ENCODE results near the gene GOLGA6B. TPM values are rescaled to one million over a fixed set of nuclear protein-coding genes. Genes with fewer than 3 reads are reported as not detected.
"Not testable (repeated sequence)": the region's sequence is repeated elsewhere in the genome, so short reads cannot be mapped to it uniquely, and the experiment has no call there.

The GOLGA6B gene
- total RNA-seq, 2 experiments from 2014 or later = not detected

GRCh38 chr15:72629068-72629570 is 25.4 kb upstream of the GOLGA6B start:
- H3K27ac Mint-ChIP-seq; H3K36me3 Mint-ChIP-seq; H3K9me3 Mint-ChIP-seq; DNase-seq; POLR2A ChIA-PET; H3K27me3 Mint-ChIP-seq; H3K4me1 Mint-ChIP-seq (ENCODE audit: low read depth); H3K4me3 Mint-ChIP-seq; intact Hi-C loops (cut with micrococcal nuclease): not testable (repeated sequence)
- CTCF ChIA-PET = interaction anchor here (1.2 kb wide), 1 partner anchor 29 kb away, joined by 4 read pairs; no protein-coding TSS in a partner anchor

GRCh38 chr15:72636519-72637282 is 17.8 kb upstream of the GOLGA6B start:
- H3K36me3 Mint-ChIP-seq; POLR2A ChIA-PET; intact Hi-C loops (cut with micrococcal nuclease); CTCF ChIA-PET; H3K27me3 Mint-ChIP-seq; H3K4me1 Mint-ChIP-seq (ENCODE audit: low read depth); H3K9me3 Mint-ChIP-seq; H3K27ac Mint-ChIP-seq: not testable (repeated sequence)
- DNase-seq = peak; percentile 82
- H3K4me3 Mint-ChIP-seq = peak overlapping the region; percentile 45

GRCh38 chr15:72639759-72640483 is 14.6 kb upstream of the GOLGA6B start:
- H3K27me3 Mint-ChIP-seq; DNase-seq; H3K9me3 Mint-ChIP-seq; H3K4me1 Mint-ChIP-seq (ENCODE audit: low read depth); CTCF ChIA-PET; intact Hi-C loops (cut with micrococcal nuclease); H3K4me3 Mint-ChIP-seq; H3K36me3 Mint-ChIP-seq; POLR2A ChIA-PET; H3K27ac Mint-ChIP-seq: not testable (repeated sequence)

DNA sequence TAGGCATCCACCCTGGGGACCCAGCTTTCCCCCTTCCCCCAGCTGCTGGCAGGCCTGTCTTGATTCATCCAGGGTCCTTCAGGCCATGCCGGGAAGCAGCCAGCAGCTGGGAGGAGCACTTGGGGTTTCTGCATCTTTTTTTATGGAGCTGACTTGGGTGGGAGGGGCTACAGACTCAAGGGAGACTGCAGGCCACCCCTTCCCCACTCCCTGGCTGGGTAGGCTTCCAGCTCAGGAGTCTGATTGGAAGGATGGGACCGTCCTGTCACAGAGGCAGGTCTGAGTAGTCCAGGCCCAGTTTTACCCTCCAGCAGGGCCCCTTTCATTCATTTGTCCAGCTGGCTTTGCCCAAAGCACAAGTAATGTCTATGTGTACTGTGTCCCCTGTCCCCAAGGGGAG is 12.2 kb upstream of the GOLGA6B start:
- CTCF ChIA-PET; H3K4me3 Mint-ChIP-seq; DNase-seq; H3K4me1 Mint-ChIP-seq (ENCODE audit: low read depth); POLR2A ChIA-PET; H3K9me3 Mint-ChIP-seq; H3K36me3 Mint-ChIP-seq; H3K27ac Mint-ChIP-seq; intact Hi-C loops (cut with micrococcal nuclease); H3K27me3 Mint-ChIP-seq: not testable (repeated sequence)

- H3K27me3 Mint-ChIP-seq; H3K27ac Mint-ChIP-seq; intact Hi-C loops (cut with micrococcal nuclease): not testable (repeated sequence)
Observed at GRCh38 chr15:72648631-72649253, 5.8 kb upstream of the GOLGA6B start.

GRCh38 chr15:72656014-72656413 is 1.5 kb downstream of the GOLGA6B start:
- H3K9me3 Mint-ChIP-seq; H3K27me3 Mint-ChIP-seq; H3K4me3 Mint-ChIP-seq; H3K4me1 Mint-ChIP-seq (ENCODE audit: low read depth); intact Hi-C loops (cut with micrococcal nuclease); DNase-seq; H3K27ac Mint-ChIP-seq; CTCF ChIA-PET; POLR2A ChIA-PET; H3K36me3 Mint-ChIP-seq: not testable (repeated sequence)

More at GRCh38 chr15:72648631-72649253, 5.8 kb upstream of the GOLGA6B start:
- H3K4me3 Mint-ChIP-seq; CTCF ChIA-PET; H3K9me3 Mint-ChIP-seq; DNase-seq; H3K36me3 Mint-ChIP-seq; POLR2A ChIA-PET; H3K4me1 Mint-ChIP-seq (ENCODE audit: low read depth): not testable (repeated sequence)

- H3K27me3 Mint-ChIP-seq; POLR2A ChIA-PET; H3K4me1 Mint-ChIP-seq (ENCODE audit: low read depth); H3K9me3 Mint-ChIP-seq; DNase-seq; H3K4me3 Mint-ChIP-seq; H3K27ac Mint-ChIP-seq; intact Hi-C loops (cut with micrococcal nuclease); H3K36me3 Mint-ChIP-seq; CTCF ChIA-PET: not testable (repeated sequence)
Observed at GRCh38 chr15:72661081-72661480, 6.6 kb downstream of the GOLGA6B start.

- H3K9me3 Mint-ChIP-seq; DNase-seq; intact Hi-C loops (cut with micrococcal nuclease); H3K27ac Mint-ChIP-seq; H3K27me3 Mint-ChIP-seq; CTCF ChIA-PET; H3K4me1 Mint-ChIP-seq (ENCODE audit: low read depth); POLR2A ChIA-PET; H3K36me3 Mint-ChIP-seq; H3K4me3 Mint-ChIP-seq: not testable (repeated sequence)
Observed at GRCh38 chr15:72663931-72664330, 9.4 kb downstream of the GOLGA6B start.

GRCh38 chr15:72665706-72666105 is 11.2 kb downstream of the GOLGA6B start:
- H3K4me3 Mint-ChIP-seq; intact Hi-C loops (cut with micrococcal nuclease); H3K27ac Mint-ChIP-seq; CTCF ChIA-PET; H3K36me3 Mint-ChIP-seq; H3K27me3 Mint-ChIP-seq; POLR2A ChIA-PET; H3K4me1 Mint-ChIP-seq (ENCODE audit: low read depth); DNase-seq; H3K9me3 Mint-ChIP-seq: not testable (repeated sequence)

- DNase-seq; H3K27ac Mint-ChIP-seq; H3K4me3 Mint-ChIP-seq; H3K4me1 Mint-ChIP-seq (ENCODE audit: low read depth); H3K9me3 Mint-ChIP-seq; CTCF ChIA-PET; POLR2A ChIA-PET; H3K27me3 Mint-ChIP-seq; H3K36me3 Mint-ChIP-seq: not testable (repeated sequence)
- intact Hi-C loops (cut with micrococcal nuclease) = loop anchor here (5.0 kb wide), 3 partner anchors 68 to 358 kb away; no protein-coding TSS in a partner anchor
Observed at GRCh38 chr15:72669803-72670202, 15.3 kb downstream of the GOLGA6B start.

DNA sequence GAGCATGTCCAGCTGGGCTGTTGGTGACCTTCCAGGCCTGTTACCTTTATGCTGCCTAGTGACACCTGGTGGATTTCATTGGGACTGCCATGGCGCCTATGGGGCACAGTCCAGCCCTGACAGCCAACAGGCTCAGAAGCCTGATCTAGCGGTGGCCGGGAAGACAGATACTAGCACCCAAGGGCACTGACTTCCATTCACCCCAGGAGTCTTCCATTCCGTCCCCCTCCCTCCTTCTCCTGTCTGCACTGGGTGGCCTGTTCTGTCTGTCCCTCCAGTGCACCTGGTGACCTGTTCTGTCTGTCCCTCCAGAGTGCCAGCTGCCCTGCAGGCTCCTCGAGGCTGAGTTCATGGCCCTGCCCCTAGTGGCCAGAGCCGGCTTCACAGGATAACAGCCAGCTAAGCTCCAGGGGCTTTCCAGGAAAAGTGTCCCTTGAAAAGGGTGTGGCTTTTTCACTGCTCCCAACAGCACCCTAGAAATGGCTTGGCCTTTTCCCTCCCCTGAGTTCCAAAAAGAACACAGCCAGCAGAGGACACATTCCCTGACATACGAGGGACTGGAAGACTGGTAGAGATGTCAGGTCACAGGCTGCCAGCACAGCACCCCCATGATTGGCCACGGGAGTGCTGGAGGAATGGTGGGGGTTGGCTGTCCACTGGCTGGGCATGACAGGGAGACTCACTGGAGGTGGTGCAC is 16.3 kb downstream of the GOLGA6B start:
- CTCF ChIA-PET = interaction anchor here (0.6 to 5.8 kb wide), 13 partner anchors 10 to 543 kb away, joined by 3 to 35 read pairs (median 4); partner anchors contain the start of genes BBS4 and HIGD2B
- H3K27me3 Mint-ChIP-seq; POLR2A ChIA-PET; H3K36me3 Mint-ChIP-seq; H3K27ac Mint-ChIP-seq; H3K9me3 Mint-ChIP-seq; H3K4me1 Mint-ChIP-seq (ENCODE audit: low read depth): not testable (repeated sequence)
- H3K4me3 Mint-ChIP-seq = peak overlapping the region; percentile 66
- intact Hi-C loops (cut with micrococcal nuclease) = loop anchor here (5.0 kb wide), 3 partner anchors 69 to 359 kb away; no protein-coding TSS in a partner anchor
- DNase-seq = peak; percentile 86

DNA sequence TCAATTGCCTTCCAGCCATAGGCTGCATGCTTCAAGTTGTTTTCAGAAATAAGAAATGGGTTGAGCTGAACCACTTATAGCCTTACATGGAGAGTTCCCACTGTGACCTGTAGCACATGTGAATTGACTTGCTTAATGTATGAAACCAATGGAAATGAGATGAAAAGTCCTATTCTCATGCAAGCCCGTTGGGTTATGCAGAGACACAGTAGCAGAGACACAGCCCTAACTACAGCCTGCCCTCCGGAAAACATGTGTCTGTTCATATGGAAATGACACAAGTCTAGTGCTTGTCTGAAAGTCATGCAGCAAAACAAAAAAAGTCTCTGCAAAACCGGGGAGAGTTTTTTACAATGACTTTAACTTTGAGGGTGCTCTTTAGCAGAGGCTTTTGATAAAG is 17.0 kb downstream of the GOLGA6B start:
- H3K9me3 Mint-ChIP-seq = no peaks in the 10 kb centered on the region
- POLR2A ChIA-PET = no interaction called here
- peaks cover 4% of the 10 kb centered on the region for H3K4me1 Mint-ChIP-seq (ENCODE audit: low read depth)
- CTCF ChIA-PET = interaction anchor here (0.7 to 5.8 kb wide), 13 partner anchors 9 to 398 kb away, joined by 3 to 35 read pairs (median 4); partner anchors contain the start of genes BBS4 and HIGD2B
- DNase-seq = no peak
- no peak overlapping the region for H3K27ac Mint-ChIP-seq
- H3K27me3 Mint-ChIP-seq = peaks cover 12% of the 10 kb centered on the region
- H3K4me3 Mint-ChIP-seq = no peak overlapping the region
- H3K36me3 Mint-ChIP-seq = no peaks in the 10 kb centered on the region
- intact Hi-C loops (cut with micrococcal nuclease) = loop anchor here (5.0 kb wide), 3 partner anchors 69 to 359 kb away; no protein-coding TSS in a partner anchor
